Measurements from ENCODE around the gene CACNA1I. TPM values are rescaled to one million over a fixed set of nuclear protein-coding genes. Genes with fewer than 3 reads are reported as not detected.

Gene CACNA1I
- total and polyA plus RNA-seq, 2 experiments from 2014 or later: 0.42 to 2.4 TPM

GRCh38 chr22:39620924-39621690 is 50.6 kb downstream of the CACNA1I start (continued):
- TF ChIP-seq CTCF (conservative IDR thresholded peaks at IDR 0.05; ENCODE audit: low read depth in 2 of 2) (no peak), NANOG (IDR thresholded peaks at IDR 0.05; ENCODE audit: borderline replicate concordance) (no peak), CREB1 (CRISPR knock-in tag; IDR thresholded peaks at IDR 0.05; ENCODE audit: low read depth) (no peak), JUNB (IDR thresholded peaks at IDR 0.05; ENCODE audit: unreplicated experiment) (no peak), ZNF114 (CRISPR knock-in tag; IDR thresholded peaks at IDR 0.05) (no peak), EZH2phosphoT487 (IDR thresholded peaks at IDR 0.05; ENCODE audit: unreplicated experiment) (no peak), REST (IDR thresholded peaks at IDR 0.05; ENCODE audit: unreplicated experiment) (no peak), ETS1 (IDR thresholded peaks at IDR 0.05) (no peak), POLR2AphosphoS5 (IDR thresholded peaks at IDR 0.05; ENCODE audit: low read depth) (no peak)

- no peak overlapping the region for H3K27ac Mint-ChIP-seq
- no peak overlapping the region for H2AFZ ChIP-seq
- peaks cover 12% of the 10 kb centered on the region for H3K4me1 ChIP-seq (ENCODE audit: insufficient read depth)
- H3K79me2 ChIP-seq (replicated peaks; ENCODE audit: insufficient read depth): no peaks in the 10 kb centered on the region
- no peak overlapping the region for H3K27ac ChIP-seq (ENCODE audit: low read depth)
- no peaks in the 10 kb centered on the region for H3K27me3 ChIP-seq (ENCODE audit: insufficient read depth)
- H3K4me1 Mint-ChIP-seq: peaks cover 27% of the 10 kb centered on the region
- H3K9me2 ChIP-seq (ENCODE audit: insufficient read depth): no peaks in the 10 kb centered on the region
- no peaks in the 10 kb centered on the region for H3K36me3 ChIP-seq (ENCODE audit: insufficient read depth)
- H3K36me3 Mint-ChIP-seq (ENCODE audit: low read depth): no peaks in the 10 kb centered on the region
- no peak overlapping the region for H3K4me3 ChIP-seq
- peaks cover 5% of the 10 kb centered on the region for H3K27me3 Mint-ChIP-seq (ENCODE audit: insufficient read depth, low read depth, poor library complexity)
- no peaks in the 10 kb centered on the region for H3K9me3 Mint-ChIP-seq
- no peak overlapping the region for H3K4me3 Mint-ChIP-seq
- H3K4me2 ChIP-seq: no peak overlapping the region
- no peaks in the 10 kb centered on the region for H3F3A ChIP-seq (replicated peaks; ENCODE audit: low read depth)
- DNase-seq (ENCODE audit: low spot score): no peak
- no peak for ATAC-seq
- H4K20me1 ChIP-seq (replicated peaks; ENCODE audit: insufficient read depth): no peaks in the 10 kb centered on the region
- TF ChIP-seq POLR2AphosphoS5 (IDR thresholded peaks at IDR 0.05; ENCODE audit: low read depth) (no peak), ZNF114 (CRISPR knock-in tag; IDR thresholded peaks at IDR 0.05) (no peak), NANOG (IDR thresholded peaks at IDR 0.05; ENCODE audit: borderline replicate concordance) (no peak), EZH2phosphoT487 (IDR thresholded peaks at IDR 0.05; ENCODE audit: unreplicated experiment) (no peak), JUNB (IDR thresholded peaks at IDR 0.05; ENCODE audit: unreplicated experiment) (no peak), ZNF462 (CRISPR knock-in tag; IDR thresholded peaks at IDR 0.05) (no peak)
These were observed 51.3 kb downstream of the CACNA1I start for GRCh38 chr22:39621826-39622225.

All from GM23338 (cell line).